ENCODE data around the gene TSGA10IP. TPM values are rescaled to one million over a fixed set of nuclear protein-coding genes. Genes with fewer than 3 reads are reported as not detected.

Gene TSGA10IP
- total RNA-seq, 2 donors from 2014 or later = not detected

GRCh38 chr11:65952052-65952521 lies 6.8 kb downstream of the TSGA10IP start:
- Histone ChIP-seq H3K4me1 (no peaks in the 10 kb centered on the region), H3K27ac (no peak overlapping the region), H3K9me3 (no peaks in the 10 kb centered on the region), H3K36me3 (no peaks in the 10 kb centered on the region), H3K27me3 (no peaks in the 10 kb centered on the region), H3K4me3 (no peak overlapping the region)
- DNase-seq (ENCODE audit: low spot score) = no peak
- TF ChIP-seq CTCF (IDR thresholded peaks at IDR 0.05) = no peak

DNA sequence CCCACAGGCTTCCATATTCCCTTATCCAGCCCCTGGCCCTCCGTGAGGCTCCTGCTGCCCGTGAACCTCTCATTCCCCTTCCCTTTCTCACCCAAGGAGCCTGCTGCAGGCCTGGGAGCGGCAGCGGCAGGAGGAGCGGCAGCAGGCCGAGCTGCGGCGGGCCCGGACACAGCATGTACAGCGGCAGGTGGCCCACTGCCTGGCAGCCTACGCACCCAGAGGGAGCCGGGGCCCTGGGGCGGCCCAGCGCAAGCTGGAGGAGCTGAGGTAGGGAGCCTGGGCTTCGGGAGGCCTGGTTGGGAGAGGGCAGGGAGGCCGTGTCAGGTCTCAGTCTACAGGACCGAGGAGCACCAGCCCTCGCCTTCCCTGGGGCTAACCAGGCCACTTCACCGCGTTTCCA lies 8.2 kb downstream of the TSGA10IP start:
- Histone ChIP-seq H3K4me1 (no peaks in the 10 kb centered on the region), H3K27ac (no peak overlapping the region), H3K4me3 (no peak overlapping the region), H3K27me3 (no peaks in the 10 kb centered on the region), H3K9me3 (no peaks in the 10 kb centered on the region), H3K36me3 (no peaks in the 10 kb centered on the region)
- DNase-seq (ENCODE audit: low spot score) = no peak
- TF ChIP-seq CTCF (IDR thresholded peaks at IDR 0.05) = no peak

DNA sequence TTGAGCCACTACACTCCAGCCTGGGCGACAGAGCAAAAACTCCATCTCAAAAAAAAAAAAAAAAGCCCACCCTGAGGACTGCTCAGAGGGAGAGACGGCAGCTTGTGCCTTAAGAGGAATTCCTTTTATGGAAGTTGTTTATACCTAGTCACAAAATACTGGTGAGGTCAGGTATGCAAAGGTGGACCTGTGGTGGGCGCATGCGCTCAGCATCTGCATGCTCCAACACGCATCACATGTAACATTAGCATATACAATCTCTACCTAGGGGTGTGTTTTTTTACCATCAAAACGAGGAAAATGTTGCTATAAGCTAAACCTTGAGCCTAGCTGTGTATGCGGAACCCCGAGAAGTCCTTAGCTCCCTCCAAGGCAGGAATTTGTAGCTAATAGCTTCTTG lies 9.5 kb downstream of the TSGA10IP start:
- Histone ChIP-seq H3K36me3 (no peaks in the 10 kb centered on the region), H3K9me3 (no peaks in the 10 kb centered on the region), H3K4me3 (no peak overlapping the region), H3K4me1 (no peaks in the 10 kb centered on the region), H3K27me3 (no peaks in the 10 kb centered on the region), H3K27ac (no peak overlapping the region)
- no peak for DNase-seq (ENCODE audit: low spot score)
- TF ChIP-seq CTCF (IDR thresholded peaks at IDR 0.05) = no peak

DNA sequence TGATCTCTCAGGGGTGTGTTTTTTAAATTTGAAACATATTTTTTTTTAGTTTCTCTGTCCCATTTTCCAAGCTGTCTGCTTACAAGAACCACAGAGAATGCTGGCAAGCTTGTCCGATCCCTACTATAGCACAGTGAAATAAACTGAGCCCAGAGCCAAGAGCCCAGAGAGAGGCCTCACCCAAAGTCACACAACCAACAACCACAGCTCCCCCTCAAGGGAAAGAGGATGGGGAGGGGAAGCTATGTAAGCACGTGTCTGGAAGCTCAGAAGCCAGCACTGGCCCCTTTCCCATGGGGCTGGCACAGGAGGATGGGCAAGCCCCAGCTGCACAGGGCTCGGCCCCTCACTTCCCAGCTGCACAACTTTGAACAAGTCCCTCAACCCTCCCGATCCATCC lies 13.0 kb downstream of the TSGA10IP start:
- Histone ChIP-seq H3K27ac (no peak overlapping the region), H3K36me3 (no peaks in the 10 kb centered on the region), H3K27me3 (no peaks in the 10 kb centered on the region), H3K4me3 (no peak overlapping the region), H3K9me3 (no peaks in the 10 kb centered on the region), H3K4me1 (peaks cover 0 to 20% of the 10 kb centered on the region in 2 donors)
- no peak for DNase-seq (ENCODE audit: low spot score)
- TF ChIP-seq CTCF (IDR thresholded peaks at IDR 0.05) = no peak

DNA sequence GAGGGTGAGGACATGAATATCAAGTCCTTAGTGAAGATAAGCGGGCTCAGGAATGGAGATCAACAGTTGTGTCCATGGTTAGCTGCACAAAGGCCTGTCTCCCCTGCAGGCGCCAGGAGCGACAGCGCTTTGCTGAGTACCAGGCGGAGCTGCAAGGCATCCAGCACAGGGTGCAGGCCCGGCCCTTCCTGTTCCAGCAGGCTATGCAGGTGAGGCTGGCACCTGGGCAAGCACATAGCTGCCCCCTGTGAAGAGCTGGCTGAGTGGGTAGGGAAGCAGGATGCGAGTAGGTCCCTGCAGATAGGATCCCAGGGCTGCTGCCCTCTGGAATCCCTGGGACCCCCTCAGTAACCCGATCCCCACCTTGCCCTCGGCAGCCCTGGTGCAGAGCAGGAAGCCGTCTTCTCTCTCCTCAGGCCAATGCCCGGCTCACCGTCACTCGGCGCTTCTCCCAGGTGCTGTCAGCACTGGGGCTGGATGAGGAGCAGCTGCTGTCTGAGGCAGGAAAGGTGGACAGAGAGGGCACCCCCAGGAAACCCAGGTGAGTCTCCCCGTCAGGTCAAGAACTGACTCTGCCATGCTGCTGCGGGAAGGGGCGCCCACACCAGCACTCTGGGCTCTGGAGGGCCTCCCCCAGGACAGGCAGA lies 13.6 kb downstream of the TSGA10IP start:
- TF ChIP-seq CTCF (IDR thresholded peaks at IDR 0.05) = no peak
- Histone ChIP-seq H3K27ac (no peak overlapping the region), H3K36me3 (peaks cover under 1% of the 10 kb centered on the region), H3K4me3 (no peak overlapping the region), H3K4me1 (peaks cover 0 to 26% of the 10 kb centered on the region in 2 donors), H3K27me3 (no peaks in the 10 kb centered on the region), H3K9me3 (no peaks in the 10 kb centered on the region)
- DNase-seq (ENCODE audit: low spot score) = no peak

DNA sequence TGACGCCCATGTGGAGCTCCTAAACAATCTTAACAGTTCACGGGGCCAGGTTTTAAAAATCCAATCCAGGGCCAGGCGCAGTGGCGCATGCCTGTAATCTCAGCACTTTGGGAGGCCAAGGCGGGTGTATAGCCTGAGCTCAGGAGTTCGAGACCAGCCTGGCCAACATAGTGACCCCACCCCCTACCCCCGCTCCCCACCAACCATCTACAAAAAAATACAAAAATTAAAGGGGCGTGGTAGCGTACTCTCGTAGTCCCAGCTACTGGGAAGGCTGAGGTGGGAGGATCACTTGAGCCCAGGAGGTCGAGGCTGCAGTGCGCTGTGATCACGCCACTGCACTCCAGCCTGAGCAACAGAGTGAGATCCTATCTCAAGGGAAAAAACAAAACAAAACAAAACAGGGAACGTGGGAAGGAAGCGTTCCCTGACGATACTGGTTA lies 15.6 kb downstream of the TSGA10IP start:
- Histone ChIP-seq H3K9me3 (no peaks in the 10 kb centered on the region), H3K36me3 (peaks cover 20% of the 10 kb centered on the region), H3K27ac (peak overlapping the region; percentile 87 to 91), H3K4me3 (peak overlapping the region; percentile 91 to 100), H3K27me3 (no peaks in the 10 kb centered on the region), H3K4me1 (peaks cover 0 to 27% of the 10 kb centered on the region in 2 donors)
- no peak for DNase-seq (ENCODE audit: low spot score)
- no peak for TF ChIP-seq CTCF (IDR thresholded peaks at IDR 0.05)

Data from right atrium auricular region (tissue), 2 donors.